Activated naive CD4-positive, alpha-beta T cell (primary cell): ENCODE data around the gene FERMT2.
"Not testable (repeated sequence)": the region's sequence is repeated elsewhere in the genome, so short reads cannot be mapped to it uniquely, and the experiment has no call there.

Experiments used
- DNase-seq, 4 experiments: peaks; one replicate each; lab custom pipeline; 2025; lab: John Stamatoyannopoulos, UW

The FERMT2 gene

DNA sequence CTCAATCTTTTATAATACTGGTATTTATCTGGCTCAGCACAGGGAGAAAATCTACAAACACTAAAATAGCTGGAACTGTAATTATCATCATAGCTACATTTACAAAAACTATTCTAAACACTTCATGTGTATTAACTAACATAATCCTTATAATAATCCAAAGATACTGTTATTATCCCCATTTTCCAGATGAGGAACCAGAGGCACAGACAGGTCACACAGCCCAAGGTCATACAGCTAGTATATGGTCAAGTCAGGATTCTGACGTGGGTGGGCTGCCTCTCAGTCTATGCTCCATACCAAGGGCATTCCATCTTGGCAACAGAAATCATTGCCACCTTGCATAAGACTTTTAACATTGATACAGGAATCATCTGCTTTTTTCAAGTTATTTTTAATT is 11.4 kb downstream of the FERMT2 start:
- DNase-seq: no peak

DNA sequence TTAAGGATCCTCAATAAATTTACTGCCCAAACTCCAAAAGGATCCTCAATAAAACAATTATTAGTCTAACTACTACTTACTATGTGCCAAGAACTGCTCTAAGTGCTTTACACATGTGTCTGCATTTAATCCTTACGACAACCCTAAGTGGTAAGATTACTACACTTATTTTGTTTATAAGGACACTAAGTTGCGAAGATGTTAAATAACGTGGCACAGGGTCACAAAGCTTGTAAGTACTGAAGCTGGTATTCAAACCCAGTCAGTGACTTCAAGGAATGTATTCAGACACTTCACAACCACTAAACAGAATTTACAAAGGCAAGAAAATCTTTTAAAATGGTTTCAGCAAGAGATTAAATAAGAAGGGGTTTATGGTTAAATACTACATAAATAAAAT is 13.0 kb downstream of the FERMT2 start:
- DNase-seq: no peak

DNA sequence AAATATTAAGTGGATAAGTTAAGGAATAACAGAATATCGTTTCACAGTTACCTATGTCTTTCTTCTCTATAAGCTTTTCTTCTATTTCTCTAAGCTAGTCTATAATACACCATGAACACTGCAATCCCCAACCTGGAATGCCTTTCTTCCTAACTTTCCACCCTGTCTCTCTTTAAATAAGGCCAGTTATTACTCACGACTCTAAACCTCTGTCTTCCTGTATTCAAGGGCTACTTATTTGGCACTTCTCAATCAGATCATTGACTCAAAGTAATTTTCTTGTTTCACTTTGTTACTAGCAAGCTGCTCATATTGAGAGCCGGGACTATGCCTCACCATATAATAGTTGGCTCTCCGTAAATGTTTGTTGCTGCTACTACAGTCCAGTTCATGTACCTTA is 13.5 kb downstream of the FERMT2 start:
- no peak for DNase-seq

DNA sequence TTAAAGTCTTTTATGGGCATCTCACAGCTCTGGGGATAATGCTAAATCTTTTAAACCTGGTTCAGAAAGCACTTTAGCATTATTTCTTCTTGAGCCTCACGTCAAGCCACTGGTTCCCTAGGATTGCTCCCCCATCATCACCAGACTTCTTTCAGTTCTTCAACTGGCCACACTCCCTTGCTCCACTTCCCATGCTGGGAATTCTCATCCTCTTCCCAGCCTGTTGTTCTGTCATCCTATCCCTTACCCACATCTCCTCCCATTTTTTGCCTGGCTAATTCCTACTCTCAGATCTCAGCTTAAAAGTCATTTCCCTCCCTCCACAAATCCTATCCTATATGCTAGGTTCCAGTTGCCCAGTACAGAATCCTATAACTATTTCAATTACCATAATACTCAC is 14.4 kb downstream of the FERMT2 start:
- DNase-seq: no peak

DNA sequence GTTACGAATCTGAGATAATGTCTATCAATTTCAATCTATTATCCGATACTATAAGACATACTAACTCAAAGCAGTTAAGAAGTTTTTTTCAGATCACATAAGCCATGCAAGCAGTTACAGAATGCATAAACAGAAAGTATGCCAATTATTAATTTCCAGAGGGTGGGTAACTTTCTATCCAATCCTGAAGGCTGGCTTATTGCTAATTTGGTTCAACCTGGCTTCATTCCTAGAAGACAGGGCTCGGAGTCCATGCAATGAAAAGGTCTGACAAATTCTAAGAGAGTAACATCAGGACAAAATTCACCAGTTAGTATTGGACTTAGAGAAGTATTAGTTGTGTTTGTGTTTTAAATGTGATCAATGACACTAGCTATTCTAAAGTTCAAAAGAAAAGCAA is 15.0 kb downstream of the FERMT2 start:
- DNase-seq: no peak

DNA sequence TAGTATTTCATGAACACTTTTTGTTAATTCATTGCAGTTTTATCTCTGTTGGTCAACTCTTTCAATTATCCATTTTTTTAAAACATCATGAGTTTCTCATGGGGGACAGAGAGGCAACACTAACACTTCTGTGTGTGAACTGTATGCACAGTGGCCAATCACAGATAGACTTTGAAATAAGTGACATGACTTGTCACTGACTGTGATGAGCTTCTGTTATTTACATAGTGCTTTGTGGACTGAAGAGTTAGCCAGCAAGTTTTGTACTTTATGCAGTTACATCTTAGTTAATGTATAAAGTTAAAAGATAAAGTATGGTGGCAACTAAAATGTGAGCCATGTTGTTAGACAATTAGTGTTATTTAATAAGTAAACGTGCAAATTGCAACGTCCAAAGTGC is 16.1 kb downstream of the FERMT2 start:
- no peak for DNase-seq

DNA sequence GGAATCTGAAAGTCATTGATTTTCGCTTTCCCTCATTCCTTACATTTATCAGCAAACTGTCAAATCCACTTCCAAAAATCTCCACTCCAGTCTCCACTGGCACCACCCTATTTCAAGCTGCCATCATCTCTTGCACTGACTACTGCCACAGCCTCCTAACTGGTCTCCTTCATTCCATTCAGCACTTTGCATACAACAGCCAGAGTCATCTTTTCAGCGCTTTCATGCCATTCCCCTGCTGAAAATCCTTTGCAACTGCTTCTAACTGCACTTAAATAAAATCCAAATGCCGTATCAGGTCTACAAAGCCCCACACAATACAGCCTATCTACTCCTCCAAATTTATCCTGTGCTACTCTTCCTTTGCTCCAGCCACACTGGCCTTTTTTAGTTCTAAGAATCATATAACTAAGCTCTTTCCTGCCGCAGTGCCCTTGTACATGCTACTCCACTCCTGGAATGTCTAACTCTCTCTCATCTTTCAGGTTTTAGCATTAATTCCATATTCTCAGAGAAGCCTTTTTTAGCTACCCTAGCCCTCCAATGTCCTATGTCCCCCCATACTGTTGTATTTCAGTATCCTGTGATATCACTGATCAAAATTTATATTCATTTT is 21.6 kb downstream of the FERMT2 start:
- no peak for DNase-seq

DNA sequence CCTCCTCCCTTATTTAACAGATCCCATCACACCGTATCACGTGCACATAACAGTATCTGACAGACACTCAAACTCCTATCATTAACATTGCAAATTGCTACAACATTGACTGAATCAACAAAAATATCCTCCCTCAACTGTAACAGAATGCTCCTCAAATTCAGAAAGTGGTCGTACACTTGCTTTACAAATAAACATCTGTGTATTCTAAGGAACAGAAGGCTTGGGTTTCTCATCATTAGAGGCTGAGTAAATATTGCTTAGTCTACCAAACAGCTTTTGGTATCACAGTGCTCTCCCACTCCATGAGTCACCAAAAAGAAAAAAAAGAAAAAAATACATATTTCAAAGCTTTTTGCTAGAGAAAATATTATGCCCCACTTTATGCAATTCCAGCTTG is 23.9 kb downstream of the FERMT2 start:
- DNase-seq: no peak

DNA sequence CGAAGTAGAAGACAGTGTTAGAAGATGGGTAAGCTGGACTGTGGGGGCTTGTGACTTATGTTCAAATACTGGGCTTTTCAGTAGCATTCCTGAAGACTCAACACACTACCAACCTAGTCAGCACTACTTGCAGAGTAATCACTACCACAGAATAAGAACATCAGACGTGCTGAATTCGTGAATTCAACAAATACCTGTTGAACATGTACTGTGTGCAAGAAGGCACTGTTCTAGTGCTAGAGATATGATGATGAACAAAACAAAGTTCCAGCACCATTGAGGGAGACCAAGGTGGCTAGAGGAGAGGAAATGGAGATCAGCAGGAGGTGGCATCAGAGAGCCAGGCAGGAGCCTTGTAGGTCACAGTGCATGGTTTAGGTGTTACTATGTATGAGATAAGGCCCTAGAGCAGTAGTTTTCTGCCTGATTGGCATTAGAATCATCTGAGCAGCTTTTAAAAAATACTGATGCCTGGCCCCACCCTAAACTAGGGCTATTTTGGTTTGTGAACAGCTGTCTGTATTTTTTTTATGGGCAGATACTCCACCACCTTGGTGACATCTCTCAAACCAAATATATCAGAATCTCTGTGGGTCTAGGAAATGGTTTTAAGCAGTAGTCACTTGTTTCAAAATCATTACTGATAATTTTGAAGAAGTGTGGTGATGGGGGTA is 26.8 kb downstream of the FERMT2 start:
- DNase-seq: no peak

DNA sequence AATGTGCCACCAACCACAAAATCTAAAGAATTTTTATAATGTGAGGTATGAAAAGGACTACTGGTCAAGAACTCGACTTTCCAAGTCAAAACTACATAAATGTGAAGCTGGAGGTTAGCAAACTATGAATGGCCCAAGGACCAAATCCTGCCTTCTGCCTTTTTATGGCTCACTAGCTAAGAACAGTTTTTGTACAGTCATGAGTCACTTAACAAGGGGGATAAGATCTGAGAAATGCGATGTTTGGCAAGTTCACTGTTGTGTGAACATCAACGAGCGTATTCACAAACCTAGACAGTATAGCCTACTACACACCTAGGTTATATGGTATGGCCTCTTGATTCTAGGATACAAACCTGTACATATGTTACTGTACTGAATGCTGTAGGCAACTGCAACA is 28.2 kb downstream of the FERMT2 start:
- DNase-seq: no peak

DNA sequence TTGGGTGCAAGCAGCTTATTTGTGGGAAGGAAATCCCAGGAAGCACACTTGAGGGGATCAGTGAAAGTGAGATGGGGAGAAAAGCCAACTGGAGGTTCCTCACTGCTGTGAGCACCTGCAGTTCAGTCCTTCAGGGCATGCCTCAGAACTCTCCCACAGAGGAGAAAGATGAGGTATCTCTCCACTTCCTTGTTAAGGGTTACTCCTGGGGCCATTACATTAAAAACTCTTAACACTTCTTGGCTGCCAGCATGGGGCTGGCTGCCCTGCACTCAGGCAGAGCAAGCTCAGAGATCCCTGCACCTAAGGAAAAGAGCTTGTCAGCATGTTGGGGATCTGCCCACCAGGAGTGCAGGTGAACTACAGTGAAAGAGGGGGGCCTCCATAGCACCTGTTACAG is 28.8 kb downstream of the FERMT2 start:
- no peak for DNase-seq

DNA sequence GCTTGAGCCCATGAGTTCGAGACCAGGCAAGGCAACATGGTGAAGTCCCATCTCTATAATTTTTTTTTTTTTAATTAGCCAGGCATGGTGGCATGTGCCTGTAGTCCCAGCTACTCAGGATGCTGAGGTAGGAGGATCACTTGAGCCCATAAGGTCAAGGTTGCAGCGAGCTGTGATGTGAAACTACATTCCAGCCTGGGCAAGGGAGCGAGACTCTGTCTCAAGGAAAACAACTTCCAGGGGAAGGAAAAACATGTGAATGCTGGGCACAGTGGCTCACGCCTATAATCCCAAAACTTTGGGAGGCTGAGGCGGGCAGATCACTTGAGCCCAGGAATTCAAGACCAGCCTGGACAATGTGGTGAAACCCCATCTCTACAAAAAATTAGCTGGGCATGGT is 30.4 kb downstream of the FERMT2 start:
- DNase-seq: not testable (repeated sequence)

DNA sequence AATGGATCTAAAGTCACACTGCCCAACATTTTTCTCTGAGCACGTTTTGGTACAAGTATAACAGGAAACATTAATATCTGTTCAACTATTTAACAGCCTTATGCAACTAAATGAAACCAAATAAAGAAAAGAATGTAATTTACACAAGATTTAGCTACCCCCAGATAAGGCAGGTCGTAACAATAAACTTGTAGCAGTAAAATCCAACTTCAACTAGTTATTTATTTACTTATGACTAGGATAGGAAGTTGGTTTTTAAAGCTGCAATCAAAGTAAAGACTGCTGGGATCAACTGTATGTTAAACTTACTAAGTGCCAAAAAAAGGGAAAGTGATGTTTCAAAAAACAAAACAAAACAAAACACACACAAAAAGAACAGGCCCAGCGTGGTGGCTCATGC is 30.9 kb downstream of the FERMT2 start:
- DNase-seq: no peak

DNA sequence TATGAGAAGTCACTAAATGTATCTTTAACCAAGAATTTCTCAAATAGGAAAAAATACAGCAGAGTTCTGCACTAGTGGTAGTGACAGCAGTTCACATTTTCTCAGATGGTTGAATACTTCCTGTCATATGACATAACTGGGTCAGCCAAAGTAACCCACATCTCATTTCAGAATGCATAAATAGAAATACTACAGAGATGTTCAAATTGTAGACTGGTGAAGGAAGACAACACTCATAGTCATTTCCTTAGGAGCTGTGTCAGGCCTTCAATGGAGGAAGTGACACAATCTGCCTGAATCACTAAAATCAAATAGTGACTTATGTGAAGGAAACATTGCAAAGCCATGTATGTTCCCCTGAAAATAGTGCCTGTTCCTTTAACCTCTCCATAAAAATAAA is 32.4 kb downstream of the FERMT2 start:
- no peak for DNase-seq

DNA sequence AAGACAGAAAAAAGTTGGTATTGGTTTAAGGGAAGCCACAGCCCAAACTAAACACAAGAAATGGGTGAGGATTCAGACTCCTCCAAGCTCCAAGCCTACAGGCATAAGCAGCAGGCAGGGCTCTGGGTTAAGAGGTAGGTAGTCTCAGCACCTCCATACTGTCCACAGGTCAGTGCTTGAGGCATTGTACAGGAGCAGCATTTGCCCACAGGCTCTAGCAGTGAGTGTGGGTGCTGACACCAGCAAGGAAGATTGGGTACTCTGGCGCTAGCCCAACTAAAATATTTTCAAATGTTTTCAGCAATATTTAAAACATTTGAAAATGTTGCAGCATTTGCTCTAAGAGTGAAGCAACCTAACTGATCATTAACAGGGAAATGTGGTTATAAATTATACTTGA is 33.1 kb downstream of the FERMT2 start:
- no peak for DNase-seq

DNA sequence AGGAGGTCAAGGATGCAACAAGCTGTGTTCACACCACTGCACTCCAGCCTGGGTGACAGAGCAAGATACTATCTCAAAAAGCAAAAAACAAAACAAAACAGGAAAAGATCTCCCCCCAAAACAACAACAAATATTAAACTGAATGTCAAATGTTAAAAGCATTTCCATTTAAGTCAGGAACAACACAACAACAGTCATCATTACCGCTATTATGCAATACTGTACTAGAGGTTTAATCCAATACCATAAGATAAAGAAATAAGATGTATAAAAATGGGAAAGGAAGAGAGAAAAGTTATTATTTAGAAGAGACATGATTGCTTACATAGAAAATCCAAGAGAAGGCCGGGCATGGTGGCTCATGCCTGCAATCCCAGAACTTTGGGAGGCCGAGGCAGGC is 36.6 kb downstream of the FERMT2 start:
- no peak for DNase-seq

DNA sequence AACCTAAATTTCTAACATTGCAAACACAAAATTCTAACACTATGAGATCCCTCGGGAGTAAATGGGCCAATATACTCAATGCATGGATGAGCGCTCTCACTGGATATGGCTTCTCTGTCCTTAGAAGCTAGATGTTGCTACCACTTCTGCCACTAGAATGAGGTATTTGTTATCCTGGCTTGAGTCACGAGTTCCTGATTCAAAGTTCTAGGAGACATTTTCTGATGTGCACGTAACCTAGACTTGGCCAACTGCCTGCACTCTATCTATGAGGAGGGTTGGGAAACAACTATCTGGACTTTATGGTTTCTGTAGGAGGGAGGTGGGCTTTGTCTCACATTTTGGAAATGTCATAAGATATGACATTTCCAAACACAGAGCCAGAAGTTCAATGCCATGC is 37.6 kb downstream of the FERMT2 start:
- no peak for DNase-seq

DNA sequence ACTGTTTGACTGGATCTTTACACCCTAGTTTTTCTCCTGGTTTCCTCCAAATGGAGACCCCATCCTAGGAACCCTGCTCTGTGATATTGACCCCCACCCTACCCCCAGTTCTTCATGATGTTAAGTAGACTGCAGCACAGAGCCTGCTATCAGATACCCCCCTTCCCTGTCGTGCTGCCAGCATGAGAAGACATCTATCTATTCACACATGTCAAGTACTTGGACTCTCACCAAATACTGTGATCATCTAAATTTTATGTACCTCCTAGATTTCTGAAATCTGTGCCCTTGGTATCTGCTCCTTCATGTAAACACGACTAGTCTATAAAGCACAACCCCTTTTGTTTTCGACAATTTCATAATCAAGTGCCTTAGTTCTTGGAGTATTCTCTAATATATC is 38.9 kb downstream of the FERMT2 start:
- no peak for DNase-seq

DNA sequence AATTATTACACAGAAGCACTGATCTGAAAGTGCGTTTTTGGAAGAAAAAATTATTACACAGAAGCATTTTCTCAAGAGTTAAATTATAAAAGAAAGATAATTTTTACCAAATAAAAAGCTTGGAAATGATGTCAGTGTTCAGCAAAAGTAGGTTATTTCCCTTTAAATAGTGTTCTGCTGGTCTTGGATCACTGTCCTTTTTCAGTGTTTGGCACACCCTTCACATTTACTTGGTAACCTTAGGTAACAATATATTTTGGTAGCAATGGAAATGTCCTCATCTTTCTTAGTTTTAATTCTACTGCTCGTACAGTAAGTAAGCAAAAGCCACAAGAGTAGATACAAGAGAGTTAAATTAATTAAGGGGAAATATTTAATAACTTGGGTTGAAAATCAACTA is 40.3 kb downstream of the FERMT2 start:
- no peak for DNase-seq

DNA sequence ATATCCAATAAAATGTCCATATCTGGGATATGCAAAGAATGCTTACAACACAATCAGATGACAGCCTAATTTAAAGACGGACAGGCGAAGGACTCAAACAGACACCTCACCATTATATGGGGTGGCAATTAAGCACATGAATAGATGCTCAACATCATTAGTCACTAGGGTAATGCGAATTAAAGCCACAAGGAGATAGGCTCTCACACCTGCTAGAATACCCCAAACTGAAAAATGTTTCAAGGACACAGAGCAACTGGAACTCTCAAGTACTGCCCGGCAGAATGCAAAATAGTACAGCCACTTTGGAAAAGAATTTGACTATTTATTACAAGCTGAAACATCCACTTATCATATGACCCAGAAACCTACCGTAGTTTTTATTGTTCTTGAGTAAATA is 42.9 kb downstream of the FERMT2 start:
- DNase-seq: no peak

DNA sequence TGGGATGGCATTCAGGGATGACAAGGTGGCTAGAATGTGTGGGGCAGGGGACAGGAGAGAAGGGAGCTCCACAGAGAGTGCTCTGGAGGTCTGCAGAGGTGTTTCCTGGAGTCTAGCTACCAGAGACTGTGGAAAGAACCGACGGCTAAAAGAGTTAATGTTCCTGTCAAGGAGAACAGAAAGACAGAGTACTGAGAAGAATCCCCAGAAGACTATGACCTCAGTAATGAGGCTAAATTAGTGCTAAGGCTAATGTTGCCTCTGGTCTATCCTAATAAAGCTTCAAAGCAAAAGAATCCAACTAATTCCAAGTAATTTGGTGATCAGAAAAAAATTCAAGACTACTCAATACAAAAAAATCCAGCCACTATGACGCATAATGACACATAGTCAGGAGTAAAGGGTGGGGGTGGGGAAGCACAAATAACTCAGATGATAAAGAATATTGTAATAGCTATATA is 44.7 kb downstream of the FERMT2 start:
- DNase-seq: no peak

DNA sequence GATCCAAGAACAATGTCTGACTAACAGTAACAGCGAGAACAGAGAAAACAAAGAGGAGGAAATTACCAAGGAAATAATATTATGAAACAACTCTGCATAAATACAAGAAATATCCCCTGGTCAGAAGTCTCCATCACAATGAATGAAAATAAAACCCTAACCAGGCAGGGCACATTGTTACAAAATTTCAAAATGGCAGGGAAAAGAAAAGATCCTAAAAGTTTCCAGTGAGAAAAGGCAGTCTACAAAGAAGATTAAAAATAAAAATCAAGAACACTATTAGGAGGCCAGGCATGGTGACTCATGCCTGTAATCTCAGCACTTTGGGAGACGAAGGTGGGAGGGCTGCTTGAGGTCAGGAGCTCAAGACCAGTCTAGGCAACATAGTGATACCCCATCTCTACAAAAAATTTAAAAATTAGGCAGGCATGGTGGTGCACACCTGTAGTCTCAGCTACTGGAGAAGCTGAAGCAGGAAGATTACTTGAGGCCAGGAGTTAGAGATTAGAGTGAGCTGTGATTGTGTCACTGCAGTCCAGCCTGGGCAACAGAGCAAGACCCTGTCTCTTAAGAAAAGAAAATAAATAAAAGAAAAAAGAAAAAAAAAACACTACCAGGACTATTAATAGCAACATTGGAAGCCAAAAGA is 47.8 kb downstream of the FERMT2 start:
- no peak for DNase-seq

DNA sequence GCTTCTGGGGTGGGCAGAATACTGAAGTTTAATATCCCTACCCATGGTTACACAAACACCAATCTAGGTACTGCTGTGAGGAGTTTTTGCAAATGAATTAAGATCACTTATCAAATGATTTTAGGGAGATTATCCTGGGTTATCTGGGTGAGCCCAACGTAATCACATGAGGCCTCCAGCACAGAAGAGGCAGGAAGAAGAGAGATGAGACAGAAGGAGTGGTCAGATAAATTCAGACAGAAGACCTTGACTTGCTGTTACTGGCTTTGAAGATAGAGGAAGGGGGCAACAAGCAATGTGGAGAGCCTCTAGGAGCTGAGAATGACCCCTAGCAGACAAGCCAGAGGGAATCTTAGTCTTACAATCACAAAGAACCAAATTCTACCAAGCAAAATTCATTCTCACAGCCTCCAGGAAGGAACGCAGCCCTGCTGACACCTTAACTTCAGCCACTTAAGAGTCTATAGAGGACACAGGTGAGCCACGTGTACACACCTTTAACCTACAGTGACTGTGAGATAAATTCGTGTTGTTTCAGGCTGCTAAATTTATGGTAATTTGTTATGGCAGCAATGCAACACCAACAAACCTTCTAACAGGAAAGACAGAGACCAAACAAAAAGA is 49.4 kb downstream of the FERMT2 start:
- no peak for DNase-seq
